Measurements from ENCODE around the gene CHCHD3.

The CHCHD3 gene

GRCh38 chr7:132810561-132810960 lies 271.3 kb downstream of the CHCHD3 start:
- Histone ChIP-seq H3K27me3 (ENCODE audit: control insufficient read depth, insufficient read depth, low read length) (no peaks in the 10 kb centered on the region), H3K27ac (ENCODE audit: low read length) (no peak overlapping the region), H3K9me3 (ENCODE audit: control insufficient read depth, insufficient read depth, low read length) (no peaks in the 10 kb centered on the region), H3K4me3 (ENCODE audit: low read length) (no peak overlapping the region), H3K4me1 (ENCODE audit: control insufficient read depth, insufficient read depth, low read length) (0 out of 2 replicates have a peak, but pooled peaks cover 1% of the 10 kb centered on the region), H3K36me3 (ENCODE audit: control insufficient read depth, insufficient read depth, low read length) (no peaks in the 10 kb centered on the region)
- no CpG with 5 or more reads among the region's 2 CpGs for WGBS (ENCODE audit: insufficient coverage, insufficient read length)
- no peak for DNase-seq (ENCODE audit: low read depth, low spot score)

- Histone ChIP-seq H3K27me3 (ENCODE audit: control insufficient read depth, insufficient read depth, low read length) (no peaks in the 10 kb centered on the region), H3K4me3 (ENCODE audit: low read length) (no peak overlapping the region), H3K4me1 (ENCODE audit: control insufficient read depth, insufficient read depth, low read length) (0 out of 2 replicates have a peak, but pooled peaks cover 1% of the 10 kb centered on the region), H3K27ac (ENCODE audit: low read length) (no peak overlapping the region), H3K9me3 (ENCODE audit: control insufficient read depth, insufficient read depth, low read length) (no peaks in the 10 kb centered on the region), H3K36me3 (ENCODE audit: control insufficient read depth, insufficient read depth, low read length) (no peaks in the 10 kb centered on the region)
- no CpG with 5 or more reads among the region's 4 CpGs for WGBS (ENCODE audit: insufficient coverage, insufficient read length)
- DNase-seq (ENCODE audit: low read depth, low spot score) = no peak
Measured at GRCh38 chr7:132806834-132807233, 275.1 kb downstream of the CHCHD3 start.

GRCh38 chr7:132805766-132806165 lies 276.1 kb downstream of the CHCHD3 start:
- no CpG with 5 or more reads among the region's 5 CpGs for WGBS (ENCODE audit: insufficient coverage, insufficient read length)
- Histone ChIP-seq H3K36me3 (ENCODE audit: control insufficient read depth, insufficient read depth, low read length) (no peaks in the 10 kb centered on the region), H3K27ac (ENCODE audit: low read length) (no peak overlapping the region), H3K4me3 (ENCODE audit: low read length) (no peak overlapping the region), H3K27me3 (ENCODE audit: control insufficient read depth, insufficient read depth, low read length) (no peaks in the 10 kb centered on the region), H3K4me1 (ENCODE audit: control insufficient read depth, insufficient read depth, low read length) (0 out of 2 replicates have a peak, but pooled peaks cover 1% of the 10 kb centered on the region), H3K9me3 (ENCODE audit: control insufficient read depth, insufficient read depth, low read length) (no peaks in the 10 kb centered on the region)
- no peak for DNase-seq (ENCODE audit: low read depth, low spot score)

GRCh38 chr7:132804849-132805485 lies 276.9 kb downstream of the CHCHD3 start:
- H3K4me1 ChIP-seq (ENCODE audit: control insufficient read depth, insufficient read depth, low read length) = 0 out of 2 replicates have a peak, but pooled peaks cover 1% of the 10 kb centered on the region
- no peak for DNase-seq (ENCODE audit: low read depth, low spot score)
- H3K36me3 ChIP-seq (ENCODE audit: control insufficient read depth, insufficient read depth, low read length) = no peaks in the 10 kb centered on the region
- no peak overlapping the region for H3K4me3 ChIP-seq (ENCODE audit: low read length)
- no peaks in the 10 kb centered on the region for H3K9me3 ChIP-seq (ENCODE audit: control insufficient read depth, insufficient read depth, low read length)
- WGBS (ENCODE audit: insufficient coverage, insufficient read length) = no CpG with 5 or more reads among the region's 7 CpGs
- H3K27me3 ChIP-seq (ENCODE audit: control insufficient read depth, insufficient read depth, low read length) = no peaks in the 10 kb centered on the region
- no peak overlapping the region for H3K27ac ChIP-seq (ENCODE audit: low read length)

GRCh38 chr7:132800522-132800921 lies 281.4 kb downstream of the CHCHD3 start:
- H3K36me3 ChIP-seq (ENCODE audit: control insufficient read depth, insufficient read depth, low read length) = no peaks in the 10 kb centered on the region
- no CpG with 5 or more reads among the region's 1 CpG for WGBS (ENCODE audit: insufficient coverage, insufficient read length)
- H3K9me3 ChIP-seq (ENCODE audit: control insufficient read depth, insufficient read depth, low read length) = no peaks in the 10 kb centered on the region
- no peaks in the 10 kb centered on the region for H3K4me1 ChIP-seq (ENCODE audit: control insufficient read depth, insufficient read depth, low read length)
- no peaks in the 10 kb centered on the region for H3K27me3 ChIP-seq (ENCODE audit: control insufficient read depth, insufficient read depth, low read length)
- DNase-seq (ENCODE audit: low read depth, low spot score) = no peak
- no peak overlapping the region for H3K4me3 ChIP-seq (ENCODE audit: low read length)
- H3K27ac ChIP-seq (ENCODE audit: low read length) = no peak overlapping the region

- H3K4me1 ChIP-seq (ENCODE audit: control insufficient read depth, insufficient read depth, low read length) = no peaks in the 10 kb centered on the region
- H3K27ac ChIP-seq (ENCODE audit: low read length) = no peak overlapping the region
- H3K4me3 ChIP-seq (ENCODE audit: low read length) = no peak overlapping the region
- no peaks in the 10 kb centered on the region for H3K36me3 ChIP-seq (ENCODE audit: control insufficient read depth, insufficient read depth, low read length)
- H3K9me3 ChIP-seq (ENCODE audit: control insufficient read depth, insufficient read depth, low read length) = no peaks in the 10 kb centered on the region
- H3K27me3 ChIP-seq (ENCODE audit: control insufficient read depth, insufficient read depth, low read length) = no peaks in the 10 kb centered on the region
- DNase-seq (ENCODE audit: low read depth, low spot score) = no peak
Measured at GRCh38 chr7:132799081-132799413, 282.8 kb downstream of the CHCHD3 start.

- no peaks in the 10 kb centered on the region for H3K9me3 ChIP-seq (ENCODE audit: control insufficient read depth, insufficient read depth, low read length)
- H3K4me1 ChIP-seq (ENCODE audit: control insufficient read depth, insufficient read depth, low read length) = no peaks in the 10 kb centered on the region
- DNase-seq (ENCODE audit: low read depth, low spot score) = no peak
- H3K27me3 ChIP-seq (ENCODE audit: control insufficient read depth, insufficient read depth, low read length) = no peaks in the 10 kb centered on the region
- H3K36me3 ChIP-seq (ENCODE audit: control insufficient read depth, insufficient read depth, low read length) = no peaks in the 10 kb centered on the region
- H3K4me3 ChIP-seq (ENCODE audit: low read length) = no peak overlapping the region
- H3K27ac ChIP-seq (ENCODE audit: low read length) = no peak overlapping the region
- WGBS (ENCODE audit: insufficient coverage, insufficient read length) = no CpG with 5 or more reads among the region's 3 CpGs
Measured at GRCh38 chr7:132797152-132797551, 284.7 kb downstream of the CHCHD3 start.

GRCh38 chr7:132793474-132793873 lies 288.4 kb downstream of the CHCHD3 start:
- Histone ChIP-seq H3K9me3 (ENCODE audit: control insufficient read depth, insufficient read depth, low read length) (no peaks in the 10 kb centered on the region), H3K27ac (ENCODE audit: low read length) (no peak overlapping the region), H3K36me3 (ENCODE audit: control insufficient read depth, insufficient read depth, low read length) (no peaks in the 10 kb centered on the region), H3K4me1 (ENCODE audit: control insufficient read depth, insufficient read depth, low read length) (no peaks in the 10 kb centered on the region), H3K27me3 (ENCODE audit: control insufficient read depth, insufficient read depth, low read length) (no peaks in the 10 kb centered on the region), H3K4me3 (ENCODE audit: low read length) (no peak overlapping the region)
- WGBS (ENCODE audit: insufficient coverage, insufficient read length) = no CpG with 5 or more reads among the region's 3 CpGs
- no peak for DNase-seq (ENCODE audit: low read depth, low spot score)

- DNase-seq (ENCODE audit: low read depth, low spot score) = no peak
- WGBS (ENCODE audit: insufficient coverage, insufficient read length) = no CpG with 5 or more reads among the region's 1 CpG
- no peaks in the 10 kb centered on the region for H3K36me3 ChIP-seq (ENCODE audit: control insufficient read depth, insufficient read depth, low read length)
Measured at GRCh38 chr7:132791036-132791435, 290.9 kb downstream of the CHCHD3 start.

GRCh38 chr7:132790104-132790503 lies 291.8 kb downstream of the CHCHD3 start:
- Histone ChIP-seq H3K9me3 (ENCODE audit: control insufficient read depth, insufficient read depth, low read length) (no peaks in the 10 kb centered on the region), H3K4me1 (ENCODE audit: control insufficient read depth, insufficient read depth, low read length) (no peaks in the 10 kb centered on the region), H3K4me3 (ENCODE audit: low read length) (no peak overlapping the region), H3K27me3 (ENCODE audit: control insufficient read depth, insufficient read depth, low read length) (no peaks in the 10 kb centered on the region), H3K36me3 (ENCODE audit: control insufficient read depth, insufficient read depth, low read length) (no peaks in the 10 kb centered on the region), H3K27ac (ENCODE audit: low read length) (no peak overlapping the region)
- WGBS (ENCODE audit: insufficient coverage, insufficient read length) = no CpG with 5 or more reads among the region's 2 CpGs
- DNase-seq (ENCODE audit: low read depth, low spot score) = no peak

More at GRCh38 chr7:132791036-132791435, 290.9 kb downstream of the CHCHD3 start:
- H3K27me3 ChIP-seq (ENCODE audit: control insufficient read depth, insufficient read depth, low read length) = no peaks in the 10 kb centered on the region
- H3K4me3 ChIP-seq (ENCODE audit: low read length) = no peak overlapping the region
- H3K27ac ChIP-seq (ENCODE audit: low read length) = no peak overlapping the region
- no peaks in the 10 kb centered on the region for H3K4me1 ChIP-seq (ENCODE audit: control insufficient read depth, insufficient read depth, low read length)
- H3K9me3 ChIP-seq (ENCODE audit: control insufficient read depth, insufficient read depth, low read length) = no peaks in the 10 kb centered on the region

- WGBS (ENCODE audit: insufficient coverage, insufficient read length) = 100% methylated on average over 1 of the region's 6 CpGs
- no peaks in the 10 kb centered on the region for H3K27me3 ChIP-seq (ENCODE audit: control insufficient read depth, insufficient read depth, low read length)
- H3K9me3 ChIP-seq (ENCODE audit: control insufficient read depth, insufficient read depth, low read length) = no peaks in the 10 kb centered on the region
- no peaks in the 10 kb centered on the region for H3K36me3 ChIP-seq (ENCODE audit: control insufficient read depth, insufficient read depth, low read length)
- no peaks in the 10 kb centered on the region for H3K4me1 ChIP-seq (ENCODE audit: control insufficient read depth, insufficient read depth, low read length)
- H3K4me3 ChIP-seq (ENCODE audit: low read length) = no peak overlapping the region
- no peak for DNase-seq (ENCODE audit: low read depth, low spot score)
- no peak overlapping the region for H3K27ac ChIP-seq (ENCODE audit: low read length)
Measured at GRCh38 chr7:132789281-132789680, 292.6 kb downstream of the CHCHD3 start.

Measured in iPS DF 6.9 (cell line).